ENCODE measurements around the gene PLEKHM3. TPM values are rescaled to one million over a fixed set of nuclear protein-coding genes. Genes with fewer than 3 reads are reported as not detected.

PLEKHM3 gene
- total RNA-seq, 1 experiment from 2014 or later: 8.4 TPM

DNA sequence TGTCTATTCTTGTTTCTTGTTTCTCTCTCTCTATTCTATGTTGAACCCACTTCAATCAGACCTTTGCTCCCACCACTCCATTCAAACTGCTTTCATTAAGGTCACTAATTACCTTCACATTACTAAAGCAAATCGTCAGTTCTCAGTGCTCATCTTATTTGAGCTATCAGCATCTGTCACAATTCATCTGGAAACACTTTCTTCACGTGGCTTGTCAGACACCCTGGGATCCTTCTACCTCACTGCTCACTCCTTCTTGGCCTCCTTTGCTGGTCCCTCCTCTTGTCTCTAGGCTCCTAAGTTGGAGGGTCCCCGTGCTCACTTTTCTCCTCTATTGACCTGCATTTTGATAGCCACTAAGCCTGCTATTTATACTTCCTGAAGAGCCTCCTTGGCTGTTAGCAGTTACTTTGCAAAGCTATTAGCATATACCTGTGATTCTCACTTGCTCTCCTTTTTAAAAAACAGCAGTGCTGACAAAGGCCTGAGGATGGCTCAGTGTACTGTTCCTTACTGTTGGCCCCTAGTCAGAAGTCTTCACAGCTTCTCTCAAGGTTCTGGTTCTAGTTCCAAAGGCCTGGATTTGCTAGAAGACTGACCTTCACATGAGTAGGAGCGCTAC is 80.2 kb downstream of the PLEKHM3 start:
- no peak overlapping the region for H3K4me2 ChIP-seq
- TF ChIP-seq, protein P1, sequence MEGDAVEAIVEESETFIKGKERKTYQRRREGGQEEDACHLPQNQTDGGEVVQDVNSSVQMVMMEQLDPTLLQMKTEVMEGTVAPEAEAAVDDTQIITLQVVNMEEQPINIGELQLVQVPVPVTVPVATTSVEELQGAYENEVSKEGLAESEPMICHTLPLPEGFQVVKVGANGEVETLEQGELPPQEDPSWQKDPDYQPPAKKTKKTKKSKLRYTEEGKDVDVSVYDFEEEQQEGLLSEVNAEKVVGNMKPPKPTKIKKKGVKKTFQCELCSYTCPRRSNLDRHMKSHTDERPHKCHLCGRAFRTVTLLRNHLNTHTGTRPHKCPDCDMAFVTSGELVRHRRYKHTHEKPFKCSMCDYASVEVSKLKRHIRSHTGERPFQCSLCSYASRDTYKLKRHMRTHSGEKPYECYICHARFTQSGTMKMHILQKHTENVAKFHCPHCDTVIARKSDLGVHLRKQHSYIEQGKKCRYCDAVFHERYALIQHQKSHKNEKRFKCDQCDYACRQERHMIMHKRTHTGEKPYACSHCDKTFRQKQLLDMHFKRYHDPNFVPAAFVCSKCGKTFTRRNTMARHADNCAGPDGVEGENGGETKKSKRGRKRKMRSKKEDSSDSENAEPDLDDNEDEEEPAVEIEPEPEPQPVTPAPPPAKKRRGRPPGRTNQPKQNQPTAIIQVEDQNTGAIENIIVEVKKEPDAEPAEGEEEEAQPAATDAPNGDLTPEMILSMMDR (conservative IDR thresholded peaks at IDR 0.05): no peak
- TF ChIP-seq EZH2 (IDR thresholded peaks at IDR 0.05; ENCODE audit: low read depth): no peak
- no peaks in the 10 kb centered on the region for H3K9me2 ChIP-seq (ENCODE audit: insufficient read depth)
- ChIA-PET POLR2A (ENCODE audit: unreplicated experiment) (no interaction called here), CTCF (no interaction called here)
- DNase-seq: no peak
- no peaks in the 10 kb centered on the region for H3K27me3 ChIP-seq (ENCODE audit: insufficient read depth, low read depth)
- H3K36me3 ChIP-seq (ENCODE audit: low read depth): no peaks in the 10 kb centered on the region
- no peak overlapping the region for H3K4me3 ChIP-seq
- H3K4me1 ChIP-seq (replicated peaks; ENCODE audit: insufficient read depth): peaks cover 2% of the 10 kb centered on the region; the same call in 1 of the 2 replicates
- no peaks in the 10 kb centered on the region for H3K9me3 ChIP-seq (ENCODE audit: insufficient read depth, low read depth)
- no peaks in the 10 kb centered on the region for H3F3A ChIP-seq (ENCODE audit: insufficient read depth, low read depth)
- intact Hi-C loops (cut with micrococcal nuclease; ENCODE audit: unreplicated experiment): no loop called here
- H3K79me2 ChIP-seq (ENCODE audit: low read depth): no peaks in the 10 kb centered on the region
- H3K27ac ChIP-seq: no peak overlapping the region
- no peak overlapping the region for H2AFZ ChIP-seq
- no TSS peak for BruUV-seq (replicated peaks)
- no peaks in the 10 kb centered on the region for H4K20me1 ChIP-seq (ENCODE audit: insufficient read depth)

DNA sequence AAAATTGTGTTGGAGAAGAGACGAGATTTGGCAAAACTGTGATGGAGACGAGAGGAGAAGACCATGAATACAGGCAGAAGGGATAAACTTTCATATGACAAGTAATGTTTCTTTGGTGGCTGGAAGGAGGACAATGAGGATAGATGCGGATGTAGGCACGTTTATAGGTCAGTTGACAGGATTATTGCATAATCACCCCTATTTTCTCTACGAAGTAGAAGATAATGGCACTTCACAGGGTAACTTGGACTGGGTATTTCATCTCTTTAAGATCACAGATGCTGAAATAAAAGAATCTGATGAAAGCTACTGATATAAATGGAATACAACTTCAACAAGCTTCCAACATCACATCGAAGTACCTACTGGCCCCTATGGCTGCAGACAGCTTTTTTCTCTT is 81.0 kb downstream of the PLEKHM3 start:
- BruUV-seq (replicated peaks): no TSS peak
- DNase-seq: no peak
- no peaks in the 10 kb centered on the region for H3F3A ChIP-seq (ENCODE audit: insufficient read depth, low read depth)
- CTCF ChIA-PET: no interaction called here
- intact Hi-C loops (cut with micrococcal nuclease; ENCODE audit: unreplicated experiment): no loop called here
- H3K27me3 ChIP-seq (ENCODE audit: insufficient read depth, low read depth): no peaks in the 10 kb centered on the region
- H3K4me2 ChIP-seq: no peak overlapping the region
- TF ChIP-seq, protein P1 (conservative IDR thresholded peaks at IDR 0.05): no peak
- TF ChIP-seq EZH2 (IDR thresholded peaks at IDR 0.05; ENCODE audit: low read depth): no peak
- no peaks in the 10 kb centered on the region for H3K36me3 ChIP-seq (ENCODE audit: low read depth)
- no peak overlapping the region for H3K27ac ChIP-seq
- no peak overlapping the region for H3K4me3 ChIP-seq
- H4K20me1 ChIP-seq (ENCODE audit: insufficient read depth): no peaks in the 10 kb centered on the region
- POLR2A ChIA-PET (ENCODE audit: unreplicated experiment): no interaction called here
- no peaks in the 10 kb centered on the region for H3K79me2 ChIP-seq (ENCODE audit: low read depth)
- H2AFZ ChIP-seq: no peak overlapping the region
- no peaks in the 10 kb centered on the region for H3K9me2 ChIP-seq (ENCODE audit: insufficient read depth)
- peaks cover 9% of the 10 kb centered on the region for H3K4me1 ChIP-seq (replicated peaks; ENCODE audit: insufficient read depth)
- H3K9me3 ChIP-seq (ENCODE audit: insufficient read depth, low read depth): no peaks in the 10 kb centered on the region

DNA sequence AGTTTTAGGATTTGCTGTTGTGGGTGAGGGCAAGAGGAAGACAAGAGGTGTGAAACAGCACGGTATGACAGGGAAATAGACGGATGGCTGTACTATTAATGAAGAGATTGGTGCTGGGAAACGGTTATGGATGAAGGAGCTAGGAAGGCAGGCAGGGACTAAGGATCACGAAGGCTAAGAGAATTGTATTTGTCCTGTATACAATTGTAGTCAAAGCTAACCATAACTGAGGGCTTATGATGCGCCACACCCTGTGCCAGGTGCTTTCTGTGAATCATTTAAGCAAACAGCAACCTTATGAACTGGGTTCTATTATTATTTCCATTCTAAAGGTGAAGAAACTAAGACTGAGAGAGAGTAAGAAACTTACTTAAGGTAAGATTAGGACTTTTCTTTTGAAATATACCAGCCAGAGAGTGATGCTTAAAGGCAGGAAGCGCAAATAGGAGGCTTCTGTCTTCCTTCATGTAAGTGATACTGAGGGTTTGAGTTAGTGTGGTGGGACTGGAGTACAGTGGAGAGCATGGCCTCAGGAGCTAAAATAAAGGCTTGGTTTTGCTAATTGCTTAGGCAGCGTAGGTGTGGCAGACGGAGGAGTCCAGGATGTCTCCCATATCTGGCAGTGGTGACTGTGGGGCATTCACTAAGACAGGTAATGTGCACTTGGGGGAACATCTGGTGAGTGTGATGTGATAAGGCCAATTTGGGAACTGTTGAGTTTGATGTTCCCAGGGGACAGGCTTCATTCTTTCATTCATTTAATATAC is 85.8 kb downstream of the PLEKHM3 start:
- H3K79me2 ChIP-seq (ENCODE audit: low read depth): no peaks in the 10 kb centered on the region
- POLR2A ChIA-PET (ENCODE audit: unreplicated experiment): no interaction called here
- H3K9me2 ChIP-seq (ENCODE audit: insufficient read depth): no peaks in the 10 kb centered on the region
- peak overlapping the region; percentile 23; the same call in 1 of the 2 replicates for H3K4me2 ChIP-seq
- TF ChIP-seq, protein P1 (conservative IDR thresholded peaks at IDR 0.05): no peak
- TF ChIP-seq EZH2 (IDR thresholded peaks at IDR 0.05; ENCODE audit: low read depth): no peak
- H2AFZ ChIP-seq: no peak overlapping the region
- no TSS peak for BruUV-seq (replicated peaks)
- no peaks in the 10 kb centered on the region for H3F3A ChIP-seq (ENCODE audit: insufficient read depth, low read depth)
- no peak overlapping the region for H3K4me3 ChIP-seq
- H3K27me3 ChIP-seq (ENCODE audit: insufficient read depth, low read depth): no peaks in the 10 kb centered on the region
- no peak for DNase-seq
- CTCF ChIA-PET: no interaction called here
- intact Hi-C loops (cut with micrococcal nuclease; ENCODE audit: unreplicated experiment): no loop called here
- H3K4me1 ChIP-seq (replicated peaks; ENCODE audit: insufficient read depth): peaks cover 15% of the 10 kb centered on the region
- no peaks in the 10 kb centered on the region for H3K36me3 ChIP-seq (ENCODE audit: low read depth)
- H4K20me1 ChIP-seq (ENCODE audit: insufficient read depth): no peaks in the 10 kb centered on the region
- no peak overlapping the region for H3K27ac ChIP-seq
- H3K9me3 ChIP-seq (ENCODE audit: insufficient read depth, low read depth): no peaks in the 10 kb centered on the region
